GDM1 (cell line): ENCODE measurements around the gene LCE3E.

Experiments used
- DNase-seq: peaks from one replicate; lab custom pipeline; 2025; lab: John Stamatoyannopoulos, UW

LCE3E gene

GRCh38 chr1:152516082-152516481 lies 50.5 kb downstream of the LCE3E start:
- DNase-seq: no peak
